Measurements from ENCODE around the gene TRAPPC10. TPM values are rescaled to one million over a fixed set of nuclear protein-coding genes. Genes with fewer than 3 reads are reported as not detected.

The TRAPPC10 gene
- total and polyA plus RNA-seq, 2 donors (not counting 1 experiment from before 2014, with no cell fraction given) = 15.4 to 22.0 TPM

DNA sequence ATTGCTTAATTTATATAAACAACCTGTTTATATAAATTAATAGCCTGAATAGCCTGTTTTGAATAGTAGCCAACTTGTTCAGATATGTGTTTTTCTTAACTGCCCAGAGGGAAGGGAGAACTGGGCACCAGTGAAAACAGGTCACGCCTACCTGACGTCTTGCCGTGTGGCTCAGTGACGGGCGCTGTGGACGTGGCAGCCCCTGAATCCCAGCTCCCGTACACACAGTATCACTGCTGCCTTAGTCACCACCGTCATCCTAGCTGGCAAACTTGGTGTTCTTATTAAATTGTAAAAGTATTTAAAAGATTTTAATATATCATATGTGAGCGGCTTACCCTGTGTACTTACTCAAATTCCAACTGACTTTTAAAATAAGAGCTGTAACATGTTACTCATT, 35.4 kb upstream of the TRAPPC10 start:
- no peak for DNase-seq (ENCODE audit: low read depth in 2 of 2)
- no peak overlapping the region for H2AFZ ChIP-seq (ENCODE audit: low read length)
- H3K4me1 ChIP-seq (ENCODE audit: control insufficient read depth, extremely low read depth, insufficient read depth, low read length) = no peaks in the 10 kb centered on the region
- H3K9ac ChIP-seq (ENCODE audit: insufficient read depth, low read length) = no peak overlapping the region
- no peak overlapping the region for H3K27ac ChIP-seq (ENCODE audit: insufficient read depth, low read length)
- no peak overlapping the region for H3K4me3 ChIP-seq (replicated peaks in 1 of 4; ENCODE audit: control extremely low read depth in 1 of 4, insufficient read depth in 1 of 4, low read depth in 3 of 4, low read length in 4 of 4)
- TF ChIP-seq, protein P1, sequence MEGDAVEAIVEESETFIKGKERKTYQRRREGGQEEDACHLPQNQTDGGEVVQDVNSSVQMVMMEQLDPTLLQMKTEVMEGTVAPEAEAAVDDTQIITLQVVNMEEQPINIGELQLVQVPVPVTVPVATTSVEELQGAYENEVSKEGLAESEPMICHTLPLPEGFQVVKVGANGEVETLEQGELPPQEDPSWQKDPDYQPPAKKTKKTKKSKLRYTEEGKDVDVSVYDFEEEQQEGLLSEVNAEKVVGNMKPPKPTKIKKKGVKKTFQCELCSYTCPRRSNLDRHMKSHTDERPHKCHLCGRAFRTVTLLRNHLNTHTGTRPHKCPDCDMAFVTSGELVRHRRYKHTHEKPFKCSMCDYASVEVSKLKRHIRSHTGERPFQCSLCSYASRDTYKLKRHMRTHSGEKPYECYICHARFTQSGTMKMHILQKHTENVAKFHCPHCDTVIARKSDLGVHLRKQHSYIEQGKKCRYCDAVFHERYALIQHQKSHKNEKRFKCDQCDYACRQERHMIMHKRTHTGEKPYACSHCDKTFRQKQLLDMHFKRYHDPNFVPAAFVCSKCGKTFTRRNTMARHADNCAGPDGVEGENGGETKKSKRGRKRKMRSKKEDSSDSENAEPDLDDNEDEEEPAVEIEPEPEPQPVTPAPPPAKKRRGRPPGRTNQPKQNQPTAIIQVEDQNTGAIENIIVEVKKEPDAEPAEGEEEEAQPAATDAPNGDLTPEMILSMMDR (conservative IDR thresholded peaks at IDR 0.05 in 1 of 2, IDR thresholded peaks at IDR 0.05 in 1 of 2; ENCODE audit: low read depth in 1 of 2, low read length in 2 of 2) = no peak
- H3K27me3 ChIP-seq (ENCODE audit: control insufficient read depth, insufficient read depth, low read length) = no peaks in the 10 kb centered on the region
- H3K36me3 ChIP-seq (ENCODE audit: control insufficient read depth, insufficient read depth, low read length) = no peaks in the 10 kb centered on the region
- no peak overlapping the region for H3K4me2 ChIP-seq (ENCODE audit: extremely low read depth, insufficient read depth, low read length)
- H3K79me2 ChIP-seq (ENCODE audit: control insufficient read depth, insufficient read depth, low read length) = no peaks in the 10 kb centered on the region
- H4K20me1 ChIP-seq (ENCODE audit: control insufficient read depth, extremely low read depth, insufficient read depth, low read length) = no peaks in the 10 kb centered on the region
- no peaks in the 10 kb centered on the region for H3K9me3 ChIP-seq (ENCODE audit: control insufficient read depth, insufficient read depth, low read depth, low read length)

DNA sequence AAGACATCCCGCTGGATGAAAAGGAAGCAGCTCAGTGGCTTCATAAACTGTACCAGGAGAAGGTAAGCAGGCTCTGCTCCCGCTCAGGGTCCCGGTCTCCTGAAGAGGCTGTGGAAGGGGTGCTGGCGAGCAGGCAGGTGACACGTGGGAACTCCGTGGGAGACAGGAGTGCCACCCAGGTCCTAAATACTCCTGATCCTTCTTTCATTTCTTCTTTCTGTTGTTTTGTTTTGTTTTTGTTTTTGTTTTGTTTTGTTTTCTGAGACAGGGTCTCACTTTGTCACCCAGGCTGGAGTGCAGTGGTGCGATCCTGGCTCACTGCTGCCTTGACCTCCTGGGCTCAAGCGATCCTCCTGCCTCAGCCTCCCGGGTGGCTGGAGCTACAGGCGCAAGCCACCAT, 34.0 kb upstream of the TRAPPC10 start:
- H3K79me2 ChIP-seq (ENCODE audit: control insufficient read depth, insufficient read depth, low read length) = no peaks in the 10 kb centered on the region

DNA sequence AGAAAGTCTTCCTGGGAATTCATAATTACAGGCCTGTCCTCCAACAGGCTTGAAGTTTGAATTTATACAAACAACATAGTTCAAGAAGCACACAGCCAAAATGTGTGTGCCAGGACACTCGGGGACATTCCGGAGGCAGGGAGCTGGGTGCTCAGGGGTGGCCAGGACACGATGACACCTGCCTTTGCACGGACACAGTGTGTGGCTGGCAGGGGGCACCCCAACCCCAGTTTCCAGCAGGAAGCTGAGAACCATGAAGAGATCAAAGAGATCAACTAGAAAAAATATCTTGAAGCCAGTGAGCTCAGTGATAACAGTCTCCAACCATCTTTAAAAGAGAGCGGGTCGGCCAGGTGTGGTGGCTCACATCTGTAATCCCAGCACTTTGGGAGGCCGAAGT, 32.5 kb upstream of the TRAPPC10 start:
- H2AFZ ChIP-seq (ENCODE audit: low read length) = no peak overlapping the region
- no peaks in the 10 kb centered on the region for H3K36me3 ChIP-seq (ENCODE audit: control insufficient read depth, insufficient read depth, low read length)
- no peaks in the 10 kb centered on the region for H3K9me3 ChIP-seq (ENCODE audit: control insufficient read depth, insufficient read depth, low read depth, low read length)
- no peaks in the 10 kb centered on the region for H3K4me1 ChIP-seq (ENCODE audit: control insufficient read depth, extremely low read depth, insufficient read depth, low read length)
- H3K27me3 ChIP-seq (ENCODE audit: control insufficient read depth, insufficient read depth, low read length) = no peaks in the 10 kb centered on the region
- H3K4me2 ChIP-seq (ENCODE audit: extremely low read depth, insufficient read depth, low read length) = no peak overlapping the region
- no peak overlapping the region for H3K9ac ChIP-seq (ENCODE audit: insufficient read depth, low read length)
- DNase-seq (ENCODE audit: low read depth in 2 of 2) = no peak
- no peaks in the 10 kb centered on the region for H4K20me1 ChIP-seq (ENCODE audit: control insufficient read depth, extremely low read depth, insufficient read depth, low read length)
- no peaks in the 10 kb centered on the region for H3K79me2 ChIP-seq (ENCODE audit: control insufficient read depth, insufficient read depth, low read length)
- no peak overlapping the region for H3K27ac ChIP-seq (ENCODE audit: insufficient read depth, low read length)
- no peak for TF ChIP-seq EZH2 (IDR thresholded peaks at IDR 0.05; ENCODE audit: low read length, missing control alignments)
- TF ChIP-seq, protein P1 (conservative IDR thresholded peaks at IDR 0.05 in 1 of 2, IDR thresholded peaks at IDR 0.05 in 1 of 2; ENCODE audit: low read depth in 1 of 2, low read length in 2 of 2) = no peak
- no peak overlapping the region for H3K4me3 ChIP-seq (replicated peaks in 1 of 4; ENCODE audit: control extremely low read depth in 1 of 4, insufficient read depth in 1 of 4, low read depth in 3 of 4, low read length in 4 of 4)

More for the DNA sequence above, 34.0 kb upstream of the TRAPPC10 start:
- H3K4me2 ChIP-seq (ENCODE audit: extremely low read depth, insufficient read depth, low read length) = no peak overlapping the region
- H3K4me1 ChIP-seq (ENCODE audit: control insufficient read depth, extremely low read depth, insufficient read depth, low read length) = no peaks in the 10 kb centered on the region
- no peak overlapping the region for H3K4me3 ChIP-seq (replicated peaks in 1 of 4; ENCODE audit: control extremely low read depth in 1 of 4, insufficient read depth in 1 of 4, low read depth in 3 of 4, low read length in 4 of 4)
- no peak for DNase-seq (ENCODE audit: low read depth in 2 of 2)
- no peaks in the 10 kb centered on the region for H3K36me3 ChIP-seq (ENCODE audit: control insufficient read depth, insufficient read depth, low read length)
- H3K27me3 ChIP-seq (ENCODE audit: control insufficient read depth, insufficient read depth, low read length) = no peaks in the 10 kb centered on the region
- H3K9ac ChIP-seq (ENCODE audit: insufficient read depth, low read length) = no peak overlapping the region
- no peak overlapping the region for H3K27ac ChIP-seq (ENCODE audit: insufficient read depth, low read length)
- no peaks in the 10 kb centered on the region for H3K9me3 ChIP-seq (ENCODE audit: control insufficient read depth, insufficient read depth, low read depth, low read length)
- H2AFZ ChIP-seq (ENCODE audit: low read length) = no peak overlapping the region
- TF ChIP-seq, protein P1 (conservative IDR thresholded peaks at IDR 0.05 in 1 of 2, IDR thresholded peaks at IDR 0.05 in 1 of 2; ENCODE audit: low read depth in 1 of 2, low read length in 2 of 2) = no peak
- no peaks in the 10 kb centered on the region for H4K20me1 ChIP-seq (ENCODE audit: control insufficient read depth, extremely low read depth, insufficient read depth, low read length)

Measured in fibroblast of lung (primary cell).